Panc1 (cell line): ENCODE results near the gene CHST11.

Source experiments
- CTCF ChIP-seq: fragments of 450-650 bp; IDR thresholded peaks from 2 replicates; pipeline ENCODE4 v1.5.1; 2017; ENCODE audit warnings: mild to moderate bottlenecking
- POLR2AphosphoS5 ChIP-seq: IDR thresholded peaks from 2 replicates; pipeline ENCODE4 v1.6.1; 2012; ENCODE audit warnings: mild to moderate bottlenecking, low read depth, low read length, moderate library complexity
- REST ChIP-seq, 2 experiments: IDR thresholded peaks; 2 replicates each; pipeline ENCODE4 v1.6.1; 2011 to 2012; ENCODE audit warnings: low read depth in 2 of 2, control low read depth in 1 of 2, low read length in 1 of 2, mild to moderate bottlenecking in 1 of 2, moderate library complexity in 1 of 2; ENCODE audit not compliant: insufficient read depth in 1 of 2
- SIN3A ChIP-seq: IDR thresholded peaks from 2 replicates; pipeline ENCODE4 v1.6.1; 2012; ENCODE audit warnings: low read depth, mild to moderate bottlenecking, low read length, moderate library complexity, borderline replicate concordance; ENCODE audit not compliant: insufficient read depth
- TCF7L2 ChIP-seq: IDR thresholded peaks from 2 replicates; pipeline ENCODE4 v1.6.1; 2011; ENCODE audit warnings: mild to moderate bottlenecking, low read depth, low read length, inconsistent platforms

- TF ChIP-seq POLR2AphosphoS5 (no peak), CTCF (no peak), REST (IDR thresholded peaks at IDR 0.05; ENCODE audit: insufficient read depth in 1 of 2, low read depth in 2 of 2, low read length in 1 of 2) (no peak), TCF7L2 (no peak), SIN3A (no peak)
These were observed 319.0 kb downstream of the CHST11 start for GRCh38 chr12:104775731-104776231.
